Heart left ventricle (tissue), 13 donors: ENCODE data around the gene ELP1.

Experiments
- CTCF ChIP-seq, 12 donors: fragments of 200-600 bp; sonication (generic) in 4 of 12; IDR thresholded peaks; one replicate each; pipeline versions ENCODE4 v1.5.0 to v1.8.0; 2018 to 2022; ENCODE audit warnings: antibody characterized with exemption in 12 of 12, mild to moderate bottlenecking in 5 of 12
- POLR2A ChIP-seq, 2 donors: fragments of 450-650 bp; IDR thresholded peaks; one replicate each; pipeline ENCODE4 v1.6.1; 2017; ENCODE audit warnings: antibody characterized with exemption in 2 of 2, mild to moderate bottlenecking in 2 of 2, moderate library complexity in 2 of 2
- donor health status: ischemic (EF 13 %, LVEDD 7.1; RV severe dilation, severe dysfunction).
- donor health status: DM: no; HTN: yes; CAD: no.
- donor health status: DM: no; HTN: no; CAD: no.
- donor health status: ischemic (EF 25% LVEDD 6.9; RV normal size, moderate dysfunction).
- donor health status: ischemic (EF 25% LVEDD 5.7; RV mildly dilated, moderate dysfunction).
- donor health status: ischemic (EF 35%, LVEDD 5.7; RV mildly dilated, moderate dysfunction).
- donor health status: nonischemic (EF 11% LVEDD 7.7; RV severe dilation, severe dysfunction).
- donor health status: DM: yes; HTN: yes; CAD: no.
- donor health status: PGD.
- donor health status: ischemic (EF 29% LVEDD 5.4; RV normal size, mild dysfunction).
- donor health status: nonischemic (EF 23%, LVEDD 6.1; RV moderate dilation, normal function).

GRCh38 chr9:108897324-108898096, 36.4 kb downstream of the ELP1 start:
- TF ChIP-seq CTCF (IDR thresholded peaks at IDR 0.05) = no peak
- no peak for TF ChIP-seq POLR2A (IDR thresholded peaks at IDR 0.05)
